K562 (cell line): ENCODE results near the gene MLLT6. TPM values are rescaled to one million over a fixed set of nuclear protein-coding genes. Genes with fewer than 3 reads are reported as not detected.

ENCODE experiments used
- CHD2 ChIP-seq: IDR thresholded peaks from 2 replicates; pipeline ENCODE4 v1.6.1; 2011; ENCODE audit warnings: low read depth, low read length
- CREM ChIP-seq: IDR thresholded peaks from 2 replicates; pipeline ENCODE4 v1.6.1; 2014; ENCODE audit warnings: antibody characterized with exemption, low read depth
- HMBOX1 ChIP-seq: sonication (generic); IDR thresholded peaks from 2 replicates; pipeline ENCODE4 v1.6.1; 2016
- NFE2 ChIP-seq: IDR thresholded peaks from 2 replicates; pipeline ENCODE4 v1.6.1; 2014; ENCODE audit warnings: antibody characterized with exemption, low read depth
- RBFOX2 ChIP-seq: fragments of 200-400 bp; formaldehyde crosslinking; IDR thresholded peaks from 2 replicates; pipeline ENCODE4 v1.6.1; 2017; ENCODE audit warnings: low read depth, mild to moderate bottlenecking, low read length, moderate library complexity
- ZBTB7A ChIP-seq: IDR thresholded peaks from 2 replicates; pipeline ENCODE4 v1.6.1; 2011; ENCODE audit warnings: low read depth, mild to moderate bottlenecking, low read length, moderate library complexity, borderline replicate concordance; ENCODE audit not compliant: control insufficient read depth
- ZNF184 ChIP-seq: sonication (generic); formaldehyde crosslinking; IDR thresholded peaks from 2 replicates; pipeline ENCODE4 v1.5.0; 2020; ENCODE audit warnings: missing genetic modification reagents
- ZNF280B ChIP-seq: fragments of 250-450 bp; sonication (Bioruptor Pico); IDR thresholded peaks from 2 replicates; pipeline ENCODE4 v1.5.1; 2021; ENCODE audit warnings: mild to moderate bottlenecking
- ZNF57 ChIP-seq: fragments of 450-650 bp; formaldehyde crosslinking; IDR thresholded peaks from 2 replicates; pipeline ENCODE4 v1.4.0; 2020; ENCODE audit warnings: mild to moderate bottlenecking, moderate library complexity
- polyA plus RNA-seq, 8 experiments: library from polyadenylated mRNA; depleted of rRNA in 4 of 8; stranded (reverse) in 5 of 8; unstranded in 3 of 8; fragments of >200 nt; fragmentation: Nextera tagmentation in 2 of 8; fragmentation: Illumina TruSeq in 1 of 8; extraction: Ambion mirVana in 2 of 8; extraction: Trizol in 1 of 8; gene quantifications; 2 replicates each; pipeline versions ENCODE4 v1.2.1 to v1.2.3, GENCODE V29; 2011 to 2014; ENCODE audit warnings: inconsistent platforms in 1 of 8, missing spikeins in 1 of 8
- total RNA-seq, 7 experiments: library from RNA; depleted of rRNA in 6 of 7; stranded (reverse); fragments of >200 nt in 6 of 7; fragmentation: Illumina TruSeq in 2 of 7; extraction: Trizol in 2 of 7; gene quantifications; 2 replicates each; pipeline versions ENCODE4 v1.2.1 to v1.2.3, GENCODE V29; 2011 to 2021; ENCODE audit warnings: low replicate concordance in 1 of 7
- TF ChIP-seq, protein P1 (sequence below): fragments of 250-450 bp; sonication (Bioruptor Pico); IDR thresholded peaks from 2 replicates; pipeline ENCODE4 v1.4.0; 2020
- TF ChIP-seq, protein P2 (sequence below), 2 experiments: fragments of 450-650 bp; IDR thresholded peaks; 2 replicates each; pipeline ENCODE4 v1.6.1; 2016
- TF ChIP-seq, protein P3 (sequence below): fragments of 250-450 bp; sonication (Bioruptor Pico); IDR thresholded peaks from 2 replicates; pipeline ENCODE4 v1.8.0; 2021; ENCODE audit warnings: moderate library complexity, mild to moderate bottlenecking, inconsistent platforms
- TF ChIP-seq, protein P4 (sequence below): fragments of 450-650 bp; conservative IDR thresholded peaks from 2 replicates; pipeline ENCODE4 v1.6.1; 2016; ENCODE audit warnings: missing genetic modification characterization, low read depth, mild to moderate bottlenecking, control low read depth, missing compliant biosample characterization

The MLLT6 gene
- total and polyA plus RNA-seq, 9 of the 15 experiments (the other 6 are each of a cell fraction or from before 2014, with no cell fraction given): 3.1 to 71.7 (median 30.0) TPM

GRCh38 chr17:38735161-38735997 is 30.3 kb downstream of the MLLT6 start (continued):
- TF ChIP-seq, protein P1, sequence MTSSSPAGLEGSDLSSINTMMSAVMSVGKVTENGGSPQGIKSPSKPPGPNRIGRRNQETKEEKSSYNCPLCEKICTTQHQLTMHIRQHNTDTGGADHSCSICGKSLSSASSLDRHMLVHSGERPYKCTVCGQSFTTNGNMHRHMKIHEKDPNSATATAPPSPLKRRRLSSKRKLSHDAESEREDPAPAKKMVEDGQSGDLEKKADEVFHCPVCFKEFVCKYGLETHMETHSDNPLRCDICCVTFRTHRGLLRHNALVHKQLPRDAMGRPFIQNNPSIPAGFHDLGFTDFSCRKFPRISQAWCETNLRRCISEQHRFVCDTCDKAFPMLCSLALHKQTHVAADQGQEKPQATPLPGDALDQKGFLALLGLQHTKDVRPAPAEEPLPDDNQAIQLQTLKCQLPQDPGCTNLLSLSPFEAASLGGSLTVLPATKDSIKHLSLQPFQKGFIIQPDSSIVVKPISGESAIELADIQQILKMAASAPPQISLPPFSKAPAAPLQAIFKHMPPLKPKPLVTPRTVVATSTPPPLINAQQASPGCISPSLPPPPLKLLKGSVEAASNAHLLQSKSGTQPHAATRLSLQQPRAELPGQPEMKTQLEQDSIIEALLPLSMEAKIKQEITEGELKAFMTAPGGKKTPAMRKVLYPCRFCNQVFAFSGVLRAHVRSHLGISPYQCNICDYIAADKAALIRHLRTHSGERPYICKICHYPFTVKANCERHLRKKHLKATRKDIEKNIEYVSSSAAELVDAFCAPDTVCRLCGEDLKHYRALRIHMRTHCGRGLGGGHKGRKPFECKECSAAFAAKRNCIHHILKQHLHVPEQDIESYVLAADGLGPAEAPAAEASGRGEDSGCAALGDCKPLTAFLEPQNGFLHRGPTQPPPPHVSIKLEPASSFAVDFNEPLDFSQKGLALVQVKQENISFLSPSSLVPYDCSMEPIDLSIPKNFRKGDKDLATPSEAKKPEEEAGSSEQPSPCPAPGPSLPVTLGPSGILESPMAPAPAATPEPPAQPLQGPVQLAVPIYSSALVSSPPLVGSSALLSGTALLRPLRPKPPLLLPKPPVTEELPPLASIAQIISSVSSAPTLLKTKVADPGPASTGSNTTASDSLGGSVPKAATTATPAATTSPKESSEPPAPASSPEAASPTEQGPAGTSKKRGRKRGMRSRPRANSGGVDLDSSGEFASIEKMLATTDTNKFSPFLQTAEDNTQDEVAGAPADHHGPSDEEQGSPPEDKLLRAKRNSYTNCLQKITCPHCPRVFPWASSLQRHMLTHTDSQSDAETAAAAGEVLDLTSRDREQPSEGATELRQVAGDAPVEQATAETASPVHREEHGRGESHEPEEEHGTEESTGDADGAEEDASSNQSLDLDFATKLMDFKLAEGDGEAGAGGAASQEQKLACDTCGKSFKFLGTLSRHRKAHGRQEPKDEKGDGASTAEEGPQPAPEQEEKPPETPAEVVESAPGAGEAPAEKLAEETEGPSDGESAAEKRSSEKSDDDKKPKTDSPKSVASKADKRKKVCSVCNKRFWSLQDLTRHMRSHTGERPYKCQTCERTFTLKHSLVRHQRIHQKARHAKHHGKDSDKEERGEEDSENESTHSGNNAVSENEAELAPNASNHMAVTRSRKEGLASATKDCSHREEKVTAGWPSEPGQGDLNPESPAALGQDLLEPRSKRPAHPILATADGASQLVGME (CRISPR knock-in tag): no peak
- TF ChIP-seq, protein P2, sequence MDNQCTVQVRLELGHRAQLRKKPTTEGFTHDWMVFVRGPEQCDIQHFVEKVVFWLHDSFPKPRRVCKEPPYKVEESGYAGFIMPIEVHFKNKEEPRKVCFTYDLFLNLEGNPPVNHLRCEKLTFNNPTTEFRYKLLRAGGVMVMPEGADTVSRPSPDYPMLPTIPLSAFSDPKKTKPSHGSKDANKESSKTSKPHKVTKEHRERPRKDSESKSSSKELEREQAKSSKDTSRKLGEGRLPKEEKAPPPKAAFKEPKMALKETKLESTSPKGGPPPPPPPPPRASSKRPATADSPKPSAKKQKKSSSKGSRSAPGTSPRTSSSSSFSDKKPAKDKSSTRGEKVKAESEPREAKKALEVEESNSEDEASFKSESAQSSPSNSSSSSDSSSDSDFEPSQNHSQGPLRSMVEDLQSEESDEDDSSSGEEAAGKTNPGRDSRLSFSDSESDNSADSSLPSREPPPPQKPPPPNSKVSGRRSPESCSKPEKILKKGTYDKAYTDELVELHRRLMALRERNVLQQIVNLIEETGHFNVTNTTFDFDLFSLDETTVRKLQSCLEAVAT (IDR thresholded peaks at IDR 0.05): no peak
- TF ChIP-seq CREM (peak; percentile 43; the same call in 1 of the 2 replicates), ZNF280B (no peak), ZBTB7A (peak; percentile 94), ZNF184 (no peak), ZNF57 (CRISPR knock-in tag) (no peak), HMBOX1 (no peak), RBFOX2 (peak; percentile 53), NFE2 (no peak), CHD2 (no peak)
- TF ChIP-seq, protein P3, sequence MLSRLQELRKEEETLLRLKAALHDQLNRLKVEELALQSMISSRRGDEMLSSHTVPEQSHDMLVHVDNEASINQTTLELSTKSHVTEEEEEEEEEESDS (CRISPR knock-in tag): no peak
- TF ChIP-seq, protein P4, sequence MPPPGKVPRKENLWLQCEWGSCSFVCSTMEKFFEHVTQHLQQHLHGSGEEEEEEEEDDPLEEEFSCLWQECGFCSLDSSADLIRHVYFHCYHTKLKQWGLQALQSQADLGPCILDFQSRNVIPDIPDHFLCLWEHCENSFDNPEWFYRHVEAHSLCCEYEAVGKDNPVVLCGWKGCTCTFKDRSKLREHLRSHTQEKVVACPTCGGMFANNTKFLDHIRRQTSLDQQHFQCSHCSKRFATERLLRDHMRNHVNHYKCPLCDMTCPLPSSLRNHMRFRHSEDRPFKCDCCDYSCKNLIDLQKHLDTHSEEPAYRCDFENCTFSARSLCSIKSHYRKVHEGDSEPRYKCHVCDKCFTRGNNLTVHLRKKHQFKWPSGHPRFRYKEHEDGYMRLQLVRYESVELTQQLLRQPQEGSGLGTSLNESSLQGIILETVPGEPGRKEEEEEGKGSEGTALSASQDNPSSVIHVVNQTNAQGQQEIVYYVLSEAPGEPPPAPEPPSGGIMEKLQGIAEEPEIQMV: no peak
